Fibroblast of lung (primary cell): ENCODE results near the gene ANKZF1.

ENCODE experiments used
- CTCF ChIP-seq, 2 donors: IDR thresholded peaks in 1 of 2; conservative IDR thresholded peaks in 1 of 2; 1 replicate in 1 of 2; 2 replicates in 1 of 2; pipeline ENCODE4 v1.5.1; 2011 to 2012; ENCODE audit warnings: low read length in 2 of 2, control low read depth in 1 of 2, inconsistent platforms in 1 of 2, low read depth in 1 of 2, mild to moderate bottlenecking in 1 of 2
- EZH2 ChIP-seq: IDR thresholded peaks from 2 replicates; pipeline ENCODE4 v1.5.1; 2012; ENCODE audit warnings: low read length, control low read depth, mild to moderate bottlenecking; ENCODE audit errors: missing control alignments

DNA sequence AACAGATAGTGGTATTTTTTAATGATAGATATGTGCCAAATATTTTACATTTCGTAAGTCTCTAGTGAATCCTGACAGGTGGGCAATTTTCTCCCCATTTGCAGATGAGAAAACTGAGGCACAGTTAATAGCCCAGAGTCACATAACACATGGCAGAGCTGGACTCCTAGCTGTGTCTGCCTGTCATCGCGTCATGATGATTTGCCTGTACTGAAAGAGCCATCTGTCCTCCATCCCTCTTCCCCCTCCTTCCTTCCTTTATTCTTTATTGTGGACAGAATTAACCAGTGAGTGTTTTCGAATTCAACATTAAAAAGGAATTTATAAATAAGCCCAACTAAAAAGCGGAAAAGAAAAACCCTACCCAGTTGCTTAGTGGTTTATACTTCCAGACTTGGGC, 52.8 kb downstream of the ANKZF1 start:
- TF ChIP-seq CTCF (conservative IDR thresholded peaks at IDR 0.05 in 1 of 2, IDR thresholded peaks at IDR 0.05 in 1 of 2; ENCODE audit: low read depth in 1 of 2, low read length in 2 of 2): no peak
- no peak for TF ChIP-seq EZH2
